GM10266 (cell line): ENCODE measurements around the gene COL20A1.

Source experiments
- DNase-seq: peaks from one replicate; pipeline ENCODE4 v3.0.0; 2012; ENCODE audit errors: extremely low spot score
- CTCF ChIP-seq: IDR thresholded peaks from 2 replicates; pipeline ENCODE4 v1.5.1; 2012; ENCODE audit warnings: mild to moderate bottlenecking, low read depth; ENCODE audit not compliant: control insufficient read depth, insufficient read depth; ENCODE audit errors: missing control alignments

Gene COL20A1

GRCh38 chr20:63280929-63281545, 11.9 kb upstream of the COL20A1 start:
- peak; percentile 22 for TF ChIP-seq CTCF
- no peak for DNase-seq

DNA sequence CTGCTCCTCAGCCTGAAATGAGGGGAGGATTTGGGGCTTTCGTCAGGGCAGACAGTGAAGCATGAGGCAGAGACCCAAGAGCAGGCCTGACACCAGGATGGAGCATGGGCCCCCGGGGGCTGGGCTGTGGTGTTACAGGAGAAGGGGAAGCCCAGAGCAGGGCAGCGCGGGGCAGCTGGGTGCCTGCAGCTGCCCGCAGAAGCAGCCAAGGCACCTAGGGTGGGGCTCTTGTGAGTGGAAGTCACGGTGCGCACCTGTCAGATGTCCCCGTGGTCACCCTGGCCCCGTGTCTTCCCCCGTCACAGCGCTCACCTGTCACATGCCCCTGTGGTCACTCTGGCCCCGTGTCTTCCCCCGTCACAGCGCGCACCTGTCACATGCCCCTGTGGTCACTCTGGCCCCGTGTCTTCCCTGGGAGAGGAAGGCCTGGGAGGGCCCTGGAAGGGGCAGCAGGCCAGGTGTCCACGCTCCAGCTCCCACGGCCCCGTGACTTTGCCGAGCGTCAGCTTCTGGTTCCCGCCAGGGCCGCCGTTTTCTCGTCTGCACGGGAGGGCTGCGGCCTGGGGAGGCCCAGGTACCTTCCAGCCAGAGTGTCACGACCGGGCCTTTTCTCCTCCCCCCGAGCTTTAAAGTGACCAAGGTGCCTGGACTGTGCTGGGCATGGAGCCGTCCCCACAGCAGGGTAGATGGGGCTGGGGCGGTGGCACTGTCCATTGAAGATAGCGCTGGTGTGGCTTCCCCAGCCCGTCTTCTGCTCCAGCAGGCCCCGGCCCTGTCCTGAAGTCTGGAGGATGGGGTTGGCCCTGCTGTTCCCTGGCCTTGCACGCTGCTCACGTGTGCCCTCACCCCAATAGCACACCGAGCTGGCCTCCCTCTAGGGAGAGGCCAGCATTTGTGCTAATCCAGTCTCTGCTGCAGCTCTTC, 11.0 kb upstream of the COL20A1 start:
- no peak for TF ChIP-seq CTCF
- DNase-seq = no peak

DNA sequence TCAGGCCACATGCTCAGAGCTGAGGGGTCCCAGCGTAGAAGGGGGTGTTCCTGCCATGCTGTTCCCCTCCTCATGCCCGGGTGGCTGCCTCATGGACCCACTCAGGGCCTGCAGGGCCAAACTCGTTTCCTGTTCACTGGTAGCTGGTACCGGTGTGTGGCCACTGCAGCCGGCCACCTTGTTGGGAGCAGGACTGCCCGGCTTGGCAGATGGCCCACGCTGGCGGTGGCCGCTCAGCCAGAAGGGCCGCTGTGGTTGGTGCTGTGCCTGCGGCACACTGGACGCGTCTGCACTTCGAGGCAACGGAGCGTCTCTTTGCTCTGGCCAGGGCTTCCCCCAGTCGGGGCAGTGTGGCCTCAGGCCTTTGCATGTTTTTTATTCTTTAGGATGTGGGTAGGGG, 10.0 kb upstream of the COL20A1 start:
- TF ChIP-seq CTCF = no peak
- no peak for DNase-seq

- TF ChIP-seq CTCF = no peak
- DNase-seq = no peak
Measured at GRCh38 chr20:63283397-63284082, 9.4 kb upstream of the COL20A1 start.

DNA sequence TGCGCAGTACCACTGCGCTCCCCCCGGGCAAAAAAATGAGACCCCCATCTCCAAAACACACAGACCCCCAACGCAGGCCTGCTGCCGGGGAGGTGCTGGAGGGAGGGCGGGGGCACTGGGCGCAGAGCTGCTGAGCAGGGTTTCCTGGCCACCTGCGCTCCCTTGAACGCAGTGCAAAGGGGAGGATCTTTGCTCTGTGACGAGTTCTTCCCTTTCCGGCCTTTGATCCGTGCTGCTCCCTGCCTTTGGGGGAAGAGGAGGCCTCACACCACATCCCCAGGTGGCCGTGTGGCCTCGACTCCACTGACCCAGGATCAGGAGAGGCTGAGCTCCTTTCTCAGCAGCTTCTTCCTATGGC, 8.9 kb upstream of the COL20A1 start:
- DNase-seq = no peak
- TF ChIP-seq CTCF = no peak

DNA sequence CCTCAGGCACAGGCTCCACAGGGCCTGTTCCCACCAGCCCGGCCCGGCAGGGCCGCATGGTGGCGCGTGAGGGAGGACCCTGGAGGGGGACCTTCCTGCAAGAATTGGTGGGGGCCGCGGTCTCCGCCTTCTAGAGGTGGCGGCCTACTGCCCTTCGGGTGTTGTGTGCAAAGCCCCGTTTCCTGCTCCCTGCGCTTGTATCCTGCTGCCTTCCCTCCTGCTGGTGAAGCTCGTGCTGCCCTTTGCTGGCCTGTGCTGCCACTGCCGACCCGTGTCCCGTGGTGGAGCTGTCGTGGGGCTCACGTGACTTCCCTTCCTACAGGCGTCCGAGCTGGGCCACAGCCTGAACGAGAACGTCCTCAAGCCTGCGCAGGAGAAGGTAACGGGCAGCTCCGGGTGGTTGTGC, 8.4 kb upstream of the COL20A1 start:
- TF ChIP-seq CTCF = no peak
- DNase-seq = no peak
